Astrocyte of the spinal cord (primary cell): ENCODE measurements around the gene CHSY1.
A peak's percentile ranks its signal among the peaks of the same experiment; 100 is the strongest.

Source experiments
- DNase-seq: peaks from one replicate; pipeline ENCODE4 v3.0.0; 2011; ENCODE audit warnings: low read depth, low spot score
- H3K4me3 ChIP-seq: 2 replicates; pipeline ENCODE4 v1.5.1; 2011; ENCODE audit warnings: low read depth, mild to moderate bottlenecking, low read length, moderate library complexity
- in situ Hi-C: cut with HindIII; loops from 2 replicates; pipeline ENCODE4 v1.10.0; 2017; ENCODE audit warnings: low sequenced_read_pairs
- TF ChIP-seq, protein P1 (sequence below): IDR thresholded peaks from 2 replicates; pipeline ENCODE4 v1.5.1; 2012; ENCODE audit warnings: low read depth, mild to moderate bottlenecking, low read length, inconsistent platforms

The CHSY1 gene

DNA sequence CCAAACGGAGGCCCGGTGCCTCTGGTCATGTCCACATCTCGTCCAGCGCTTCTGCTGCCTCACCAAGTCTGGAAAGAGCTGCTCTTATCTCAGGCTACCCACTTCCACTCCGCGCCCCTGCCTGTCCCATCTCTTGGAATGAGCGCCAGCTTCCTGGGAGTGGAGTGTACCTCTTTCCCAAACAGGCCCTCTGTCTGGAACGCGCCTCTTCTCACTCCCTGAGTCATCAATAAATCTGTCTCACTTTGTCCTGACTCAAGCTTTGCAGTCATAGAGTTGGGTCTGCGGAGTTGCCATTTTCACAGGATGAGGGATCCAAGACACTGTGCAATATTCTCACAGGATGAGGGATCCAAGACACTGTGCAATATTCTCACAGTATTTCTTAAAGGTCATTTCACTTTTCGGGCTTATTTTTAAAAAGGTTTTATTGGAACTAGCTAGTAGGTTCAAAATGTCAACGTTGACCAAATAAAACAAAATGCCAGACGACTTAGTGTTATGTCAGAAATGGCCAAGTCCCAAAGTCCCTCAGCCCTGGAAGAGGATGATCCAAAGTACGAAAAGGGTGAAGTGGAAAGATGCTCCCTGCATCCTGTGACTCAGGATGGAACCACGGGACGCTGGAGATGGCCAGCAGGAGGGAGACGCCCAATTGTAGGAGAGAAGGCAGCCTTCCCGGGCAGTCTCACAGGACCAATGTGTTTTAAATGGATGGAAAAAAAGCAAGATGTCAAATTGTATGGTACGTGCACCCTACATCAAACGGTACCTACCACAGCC is 81.1 kb downstream of the CHSY1 start:
- in situ Hi-C loops, result no loop called here
- DNase-seq, result peak; percentile 80

DNA sequence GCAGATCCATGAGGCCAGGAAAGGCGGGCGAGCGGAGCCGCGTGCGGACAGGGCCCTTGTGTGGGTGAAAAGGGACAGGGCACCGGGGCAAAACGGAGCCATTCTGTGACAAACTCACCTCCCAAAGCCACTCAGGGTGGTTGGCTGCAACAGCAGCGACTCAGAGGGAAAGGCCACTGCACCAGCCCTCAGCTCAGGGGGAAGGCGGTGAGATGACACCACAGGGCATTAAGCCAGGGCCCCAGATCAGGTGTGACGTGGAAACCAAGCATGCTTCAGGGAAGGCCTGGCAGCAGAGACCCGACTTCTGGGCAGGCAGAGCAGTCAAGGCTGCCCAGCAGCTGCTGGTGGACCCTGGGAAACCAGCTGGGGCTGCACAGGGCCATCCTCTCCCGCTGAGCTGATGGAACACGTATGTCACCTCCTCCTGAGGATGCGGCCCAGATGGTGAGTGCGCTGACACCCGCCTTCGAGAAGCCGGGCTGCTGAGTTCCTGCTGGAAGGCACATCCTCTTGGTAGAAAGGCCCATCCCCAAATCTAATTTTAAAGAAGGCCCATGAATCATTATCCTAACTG is 82.3 kb downstream of the CHSY1 start:
- DNase-seq, result peak; percentile 50
- no peak overlapping the region for H3K4me3 ChIP-seq
- TF ChIP-seq, protein P1, sequence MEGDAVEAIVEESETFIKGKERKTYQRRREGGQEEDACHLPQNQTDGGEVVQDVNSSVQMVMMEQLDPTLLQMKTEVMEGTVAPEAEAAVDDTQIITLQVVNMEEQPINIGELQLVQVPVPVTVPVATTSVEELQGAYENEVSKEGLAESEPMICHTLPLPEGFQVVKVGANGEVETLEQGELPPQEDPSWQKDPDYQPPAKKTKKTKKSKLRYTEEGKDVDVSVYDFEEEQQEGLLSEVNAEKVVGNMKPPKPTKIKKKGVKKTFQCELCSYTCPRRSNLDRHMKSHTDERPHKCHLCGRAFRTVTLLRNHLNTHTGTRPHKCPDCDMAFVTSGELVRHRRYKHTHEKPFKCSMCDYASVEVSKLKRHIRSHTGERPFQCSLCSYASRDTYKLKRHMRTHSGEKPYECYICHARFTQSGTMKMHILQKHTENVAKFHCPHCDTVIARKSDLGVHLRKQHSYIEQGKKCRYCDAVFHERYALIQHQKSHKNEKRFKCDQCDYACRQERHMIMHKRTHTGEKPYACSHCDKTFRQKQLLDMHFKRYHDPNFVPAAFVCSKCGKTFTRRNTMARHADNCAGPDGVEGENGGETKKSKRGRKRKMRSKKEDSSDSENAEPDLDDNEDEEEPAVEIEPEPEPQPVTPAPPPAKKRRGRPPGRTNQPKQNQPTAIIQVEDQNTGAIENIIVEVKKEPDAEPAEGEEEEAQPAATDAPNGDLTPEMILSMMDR, result no peak
- in situ Hi-C loops, result no loop called here

More for the DNA sequence above, 81.1 kb downstream of the CHSY1 start:
- TF ChIP-seq, protein P1, result no peak
- no peak overlapping the region for H3K4me3 ChIP-seq

DNA sequence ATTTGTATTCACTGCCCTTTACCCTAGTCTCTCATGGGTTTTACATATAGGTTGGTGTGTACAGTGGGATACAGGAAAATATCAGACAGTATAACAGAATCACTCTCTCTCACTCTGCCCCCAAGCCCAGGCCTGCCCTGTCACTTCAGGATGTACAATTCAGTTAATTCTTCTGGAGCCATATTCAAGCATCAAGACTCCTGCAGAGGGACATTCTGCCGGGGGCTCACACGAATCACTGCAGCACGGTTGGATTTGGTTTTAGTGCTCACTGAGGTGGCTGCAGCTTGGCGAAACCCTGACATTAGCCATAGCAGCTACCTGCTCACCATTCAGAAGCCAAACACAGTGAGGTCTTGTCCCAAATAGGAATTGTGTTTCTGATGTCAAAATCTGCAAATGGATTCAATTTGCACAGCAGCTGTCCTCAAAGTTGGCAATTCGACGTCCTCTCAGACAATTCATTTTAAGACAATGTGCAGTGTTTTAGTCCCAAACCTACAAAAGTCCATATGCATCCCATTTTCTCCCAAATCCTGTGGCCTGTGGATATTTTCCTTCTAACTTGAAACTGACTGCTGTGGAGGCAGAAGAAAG is 82.9 kb downstream of the CHSY1 start:
- H3K4me3 ChIP-seq, result no peak overlapping the region
- TF ChIP-seq, protein P1, result no peak

DNA sequence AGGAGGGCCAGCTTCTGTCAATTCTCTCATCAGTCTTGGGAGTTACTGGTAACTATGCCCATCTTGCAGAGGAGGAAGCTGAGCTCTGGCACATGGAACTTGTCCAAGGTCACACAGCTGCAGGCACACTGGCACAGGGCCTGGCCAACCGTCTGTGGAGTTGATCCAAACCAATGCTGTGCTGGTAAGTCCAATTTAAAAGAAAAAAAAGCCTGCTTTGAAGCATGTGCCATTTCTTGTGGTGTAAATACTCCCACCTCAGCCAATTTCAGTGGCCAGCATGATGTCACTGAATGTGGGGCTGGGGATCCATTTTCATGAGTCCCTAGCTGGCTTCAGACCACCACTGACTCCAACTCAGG is 83.4 kb downstream of the CHSY1 start:
- in situ Hi-C loops, result no loop called here
- peak; percentile 89 for DNase-seq
- H3K4me3 ChIP-seq, result no peak overlapping the region
- TF ChIP-seq, protein P1, result no peak

More for the DNA sequence above, 82.9 kb downstream of the CHSY1 start:
- no peak for DNase-seq
- in situ Hi-C loops, result no loop called here

DNA sequence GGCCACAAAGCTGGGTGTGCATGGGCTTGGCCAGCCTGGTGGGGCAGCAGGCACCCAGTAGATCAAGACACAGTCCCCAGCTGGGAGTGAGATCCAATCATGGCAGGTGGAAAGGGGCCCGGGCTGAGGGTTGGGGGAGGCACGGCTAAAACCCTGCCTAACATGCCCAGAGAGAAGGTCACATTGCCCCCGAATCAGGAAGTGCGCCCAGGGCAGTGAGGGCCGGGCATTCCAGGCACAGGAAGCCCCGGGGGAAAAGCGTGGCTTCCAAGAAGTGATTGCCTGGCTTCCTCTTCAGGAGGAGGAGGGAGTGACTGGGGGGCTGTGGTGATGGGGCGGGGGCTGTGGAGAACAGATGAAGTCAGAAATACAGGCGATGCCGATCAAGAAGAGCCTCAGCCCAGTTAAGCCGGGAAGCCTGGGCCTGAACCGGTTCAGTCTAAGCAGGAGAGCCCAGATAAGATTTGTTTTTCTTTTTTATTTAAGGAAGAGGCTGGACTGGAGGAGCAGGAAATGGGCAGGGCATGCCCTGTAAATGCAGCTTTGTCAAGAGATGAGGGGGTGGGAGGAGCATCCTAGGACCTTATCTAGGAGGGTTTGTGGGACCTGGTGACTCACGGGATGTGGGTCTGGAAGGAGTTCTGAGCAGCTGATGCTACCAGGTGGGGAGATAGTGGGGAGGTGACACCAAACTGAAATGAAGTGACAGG is 83.9 kb downstream of the CHSY1 start:
- in situ Hi-C loops, result no loop called here
- DNase-seq, result peak; percentile 94
- H3K4me3 ChIP-seq, result no peak overlapping the region
- TF ChIP-seq, protein P1, result no peak

DNA sequence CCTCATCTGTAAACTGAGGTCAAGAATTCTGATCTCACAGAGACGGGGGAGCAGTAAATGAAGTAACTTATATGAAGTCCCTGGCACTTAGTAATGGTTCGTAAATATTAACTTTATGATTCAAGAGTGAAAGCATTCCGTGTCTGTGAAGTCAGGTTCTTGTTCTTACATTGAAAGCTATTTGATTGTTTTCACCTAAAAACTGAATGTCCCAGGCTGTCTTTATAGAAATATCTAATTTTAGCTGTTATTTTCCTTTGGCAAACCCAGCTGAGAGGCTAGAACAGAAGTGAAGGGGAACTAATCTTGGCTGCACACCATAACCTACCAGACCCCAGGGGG is 84.5 kb downstream of the CHSY1 start:
- peak; percentile 68 for DNase-seq
- no peak overlapping the region for H3K4me3 ChIP-seq
- TF ChIP-seq, protein P1, result no peak
- in situ Hi-C loops, result no loop called here
